Vagina (tissue), 2 donors: ENCODE results near the gene MAG.

ENCODE experiments used
- POLR2A ChIP-seq, 2 donors: fragments of 450-650 bp; IDR thresholded peaks; one replicate each; pipeline ENCODE4 v1.6.1; 2017; ENCODE audit warnings: antibody characterized with exemption in 2 of 2, mild to moderate bottlenecking in 2 of 2, moderate library complexity in 2 of 2
- TF ChIP-seq, protein P1 (sequence below), 3 experiments: fragments of 450-650 bp in 2 of 3; fragments of 200-600 bp in 1 of 3; sonication (generic) in 1 of 3; IDR thresholded peaks; one replicate each; pipeline ENCODE4 v1.5.1; 2017 to 2019; ENCODE audit warnings: antibody characterized with exemption in 3 of 3, mild to moderate bottlenecking in 2 of 3, moderate library complexity in 2 of 3

DNA sequence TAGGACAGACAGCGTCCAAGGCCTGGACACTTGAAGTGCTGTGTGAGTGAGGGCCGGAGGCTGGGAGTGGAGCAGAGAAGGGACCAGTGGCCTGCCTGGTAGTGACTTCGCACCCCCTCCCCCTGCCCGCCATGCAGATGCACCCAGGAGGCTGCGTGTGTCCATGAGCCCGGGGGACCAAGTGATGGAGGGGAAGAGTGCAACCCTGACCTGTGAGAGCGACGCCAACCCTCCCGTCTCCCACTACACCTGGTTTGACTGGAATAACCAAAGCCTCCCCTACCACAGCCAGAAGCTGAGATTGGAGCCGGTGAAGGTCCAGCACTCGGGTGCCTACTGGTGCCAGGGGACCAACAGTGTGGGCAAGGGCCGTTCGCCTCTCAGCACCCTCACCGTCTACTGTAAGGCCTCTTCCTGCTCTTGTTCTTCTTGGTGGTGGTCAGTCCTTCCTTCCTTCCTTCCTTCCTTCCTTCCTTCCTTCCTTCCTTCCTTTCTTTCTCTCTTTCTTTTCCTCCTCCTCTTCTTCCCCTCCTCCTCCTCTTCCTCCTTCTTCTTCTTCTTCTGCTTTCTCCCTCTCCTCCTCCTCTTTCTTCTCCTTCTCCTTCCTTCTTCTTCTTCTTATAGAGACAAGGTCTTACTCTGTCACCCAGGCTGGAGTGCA lies 49.7 kb downstream of the MAG start:
- TF ChIP-seq POLR2A (IDR thresholded peaks at IDR 0.05): no peak
- TF ChIP-seq, protein P1, sequence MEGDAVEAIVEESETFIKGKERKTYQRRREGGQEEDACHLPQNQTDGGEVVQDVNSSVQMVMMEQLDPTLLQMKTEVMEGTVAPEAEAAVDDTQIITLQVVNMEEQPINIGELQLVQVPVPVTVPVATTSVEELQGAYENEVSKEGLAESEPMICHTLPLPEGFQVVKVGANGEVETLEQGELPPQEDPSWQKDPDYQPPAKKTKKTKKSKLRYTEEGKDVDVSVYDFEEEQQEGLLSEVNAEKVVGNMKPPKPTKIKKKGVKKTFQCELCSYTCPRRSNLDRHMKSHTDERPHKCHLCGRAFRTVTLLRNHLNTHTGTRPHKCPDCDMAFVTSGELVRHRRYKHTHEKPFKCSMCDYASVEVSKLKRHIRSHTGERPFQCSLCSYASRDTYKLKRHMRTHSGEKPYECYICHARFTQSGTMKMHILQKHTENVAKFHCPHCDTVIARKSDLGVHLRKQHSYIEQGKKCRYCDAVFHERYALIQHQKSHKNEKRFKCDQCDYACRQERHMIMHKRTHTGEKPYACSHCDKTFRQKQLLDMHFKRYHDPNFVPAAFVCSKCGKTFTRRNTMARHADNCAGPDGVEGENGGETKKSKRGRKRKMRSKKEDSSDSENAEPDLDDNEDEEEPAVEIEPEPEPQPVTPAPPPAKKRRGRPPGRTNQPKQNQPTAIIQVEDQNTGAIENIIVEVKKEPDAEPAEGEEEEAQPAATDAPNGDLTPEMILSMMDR (IDR thresholded peaks at IDR 0.05): no peak
